IMR-90 (cell line): Measurements from ENCODE around the gene CTAGE1. TPM values are rescaled to one million over a fixed set of nuclear protein-coding genes. Genes with fewer than 3 reads are reported as not detected.

Experiments
- ATAC-seq: fragments of 200-7000 bp; cut with Tn5 transposase; 2 replicates; pipeline ENCODE4 v1.9.1; 2020; ENCODE audit warnings: low read depth, mild to moderate bottlenecking, moderate library complexity
- BruUV-seq: library from RNA; stranded (reverse); fragments of 400-500 nt; replicated peaks from 2 replicates; lab custom pipeline; 2021; lab: Mats Ljungman, UMichigan
- CTCF ChIA-PET: fragments of 300-600 bp; formaldehyde crosslinking; extraction: SDS; loops from one replicate; lab custom pipeline; 2021; ENCODE audit warnings: antibody characterized with exemption; lab: Yijun Ruan, JAX
- POLR2A ChIA-PET: fragments of 300-600 bp; sonication (Branson Sonifier 250); formaldehyde crosslinking; loops from one replicate; lab custom pipeline; 2022; ENCODE audit warnings: antibody characterized with exemption; ENCODE audit not compliant: unreplicated experiment; lab: Charles Lee
- DNase-seq: peaks from one replicate; pipeline ENCODE4 v3.0.0; 2013
- H2AFZ ChIP-seq: replicated peaks from 2 replicates; pipeline ENCODE3; 2013; ENCODE audit warnings: low read length, mild to moderate bottlenecking; ENCODE audit not compliant: poor library complexity
- H2AK5ac ChIP-seq: 2 replicates; pipeline ENCODE4 v1.6.1; 2013; ENCODE audit warnings: low read depth, low read length, inconsistent platforms
- H2AK9ac ChIP-seq: replicated peaks from 2 replicates; pipeline ENCODE3; 2013; ENCODE audit warnings: mild to moderate bottlenecking, low read depth, low read length, moderate library complexity; ENCODE audit not compliant: poor library complexity
- H2BK120ac ChIP-seq: 2 replicates; pipeline ENCODE4 v1.6.1; 2013; ENCODE audit warnings: low read depth, low read length, inconsistent platforms
- H2BK15ac ChIP-seq: 3 replicates; pipeline ENCODE4 v1.6.1; 2013; ENCODE audit warnings: low read depth, low read length, inconsistent platforms
- H2BK20ac ChIP-seq: 2 replicates; pipeline ENCODE4 v1.6.1; 2013; ENCODE audit warnings: low read depth, mild to moderate bottlenecking, inconsistent platforms, low read length, moderate library complexity
- H2BK5ac ChIP-seq: 2 replicates; pipeline ENCODE4 v1.6.1; 2013; ENCODE audit warnings: mild to moderate bottlenecking, low read depth, low read length, inconsistent platforms; ENCODE audit not compliant: poor library complexity, severe bottlenecking
- H3K14ac ChIP-seq: replicated peaks from 2 replicates; pipeline ENCODE4 v1.6.1; 2013; ENCODE audit warnings: low read depth, low read length, inconsistent platforms
- H3K18ac ChIP-seq: 2 replicates; pipeline ENCODE4 v1.6.1; 2013; ENCODE audit warnings: low read depth, low read length, control low read depth
- H3K23ac ChIP-seq: 2 replicates; pipeline ENCODE4 v1.6.1; 2013; ENCODE audit warnings: low read depth, low read length, inconsistent platforms
- H3K27ac ChIP-seq: 2 replicates; pipeline ENCODE4 v1.5.1; 2013; ENCODE audit warnings: mild to moderate bottlenecking, control low read depth, low read length; ENCODE audit not compliant: insufficient read depth
- H3K27me3 ChIP-seq: 2 replicates; pipeline ENCODE4 v1.6.1; 2013; ENCODE audit warnings: low read length; ENCODE audit not compliant: control insufficient read depth, insufficient read depth
- H3K36me3 ChIP-seq: 2 replicates; pipeline ENCODE4 v1.6.1; 2013; ENCODE audit warnings: low read length, mixed read lengths; ENCODE audit not compliant: control insufficient read depth, insufficient read depth
- H3K4ac ChIP-seq: 2 replicates; pipeline ENCODE4 v1.6.1; 2013; ENCODE audit warnings: low read depth, low read length, inconsistent platforms
- H3K4me1 ChIP-seq: 2 replicates; pipeline ENCODE4 v1.6.1; 2013; ENCODE audit warnings: low read length, mixed read lengths; ENCODE audit not compliant: control insufficient read depth, insufficient read depth
- H3K4me2 ChIP-seq: 2 replicates; pipeline ENCODE4 v1.6.1; 2013; ENCODE audit warnings: low read depth, mild to moderate bottlenecking, control low read depth, low read length, moderate library complexity
- H3K4me3 ChIP-seq: 2 replicates; pipeline ENCODE4 v1.5.1; 2013; ENCODE audit warnings: low read depth, mild to moderate bottlenecking, control low read depth, low read length, moderate library complexity; ENCODE audit not compliant: insufficient read depth
- H3K56ac ChIP-seq: 2 replicates; pipeline ENCODE4 v1.6.1; 2013; ENCODE audit warnings: low read length, inconsistent platforms; ENCODE audit not compliant: insufficient read depth; ENCODE audit errors: extremely low read depth
- H3K79me1 ChIP-seq, 2 experiments: 2 replicates each; pipeline ENCODE4 v1.6.1; 2013; ENCODE audit warnings: low read length in 2 of 2, inconsistent platforms in 1 of 2, low read depth in 1 of 2
- H3K9ac ChIP-seq: 2 replicates; pipeline ENCODE4 v1.6.1; 2013; ENCODE audit warnings: low read depth, low read length, control low read depth
- H3K9me1 ChIP-seq: 2 replicates; pipeline ENCODE4 v1.6.1; 2013; ENCODE audit warnings: low read length, inconsistent platforms; ENCODE audit not compliant: insufficient read depth
- H3K9me3 ChIP-seq: 2 replicates; pipeline ENCODE4 v1.6.1; 2013; ENCODE audit warnings: low read length; ENCODE audit not compliant: control insufficient read depth, insufficient read depth
- H4K20me1 ChIP-seq: 2 replicates; pipeline ENCODE4 v1.6.1; 2013; ENCODE audit warnings: low read length, inconsistent platforms; ENCODE audit not compliant: insufficient read depth
- H4K5ac ChIP-seq: 2 replicates; pipeline ENCODE4 v1.6.1; 2013; ENCODE audit warnings: mild to moderate bottlenecking, low read depth, low read length, control low read depth
- H4K8ac ChIP-seq, 2 experiments: 2 replicates each; pipeline ENCODE4 v1.6.1; 2013; ENCODE audit warnings: low read depth in 2 of 2, low read length in 2 of 2, control low read depth in 1 of 2, inconsistent platforms in 1 of 2
- H4K91ac ChIP-seq: 2 replicates; pipeline ENCODE4 v1.6.1; 2013; ENCODE audit warnings: low read depth, low read length, inconsistent platforms; ENCODE audit not compliant: insufficient read depth
- BHLHE40 ChIP-seq: fragments of 150-350 bp; IDR thresholded peaks from 2 replicates; pipeline ENCODE4 v1.6.1; 2016; ENCODE audit warnings: mild to moderate bottlenecking, low read depth, low read length
- CEBPB ChIP-seq: IDR thresholded peaks from 2 replicates; pipeline ENCODE4 v1.6.1; 2012; ENCODE audit warnings: low read depth, low read length, improper control_type of control experiment
- ELK1 ChIP-seq: fragments of 150-350 bp; IDR thresholded peaks from 2 replicates; pipeline ENCODE4 v1.6.1; 2016; ENCODE audit warnings: low read depth, mild to moderate bottlenecking, low read length, moderate library complexity, borderline replicate concordance
- FOS ChIP-seq: fragments of 150-350 bp; IDR thresholded peaks from 2 replicates; pipeline ENCODE4 v1.6.1; 2016; ENCODE audit warnings: low read depth, low read length
- MAZ ChIP-seq: IDR thresholded peaks from 2 replicates; pipeline ENCODE4 v1.6.1; 2012; ENCODE audit warnings: low read depth, mild to moderate bottlenecking, low read length, improper control_type of control experiment, moderate library complexity, borderline replicate concordance
- MXI1 ChIP-seq: IDR thresholded peaks from 2 replicates; pipeline ENCODE4 v1.6.1; 2012; ENCODE audit warnings: low read depth, mild to moderate bottlenecking, low read length, moderate library complexity, borderline replicate concordance
- NFE2L2 ChIP-seq: fragments of 150-350 bp; IDR thresholded peaks from 2 replicates; pipeline ENCODE4 v1.6.1; 2016; ENCODE audit warnings: low read depth, mild to moderate bottlenecking, low read length
- RCOR1 ChIP-seq: IDR thresholded peaks from 2 replicates; pipeline ENCODE4 v1.6.1; 2012; ENCODE audit warnings: mild to moderate bottlenecking, low read length, improper control_type of control experiment; ENCODE audit not compliant: insufficient replicate concordance
- SMC3 ChIP-seq: fragments of 150-350 bp; IDR thresholded peaks from 2 replicates; pipeline ENCODE4 v1.6.1; 2016; ENCODE audit warnings: low read depth, mild to moderate bottlenecking, antibody characterized with exemption, low read length, moderate library complexity
- WGBS, 2 experiments: methylation state at CpG; one replicate each; pipeline versions ENCODE4 v1.1.5 to v1.1.7; 2013; ENCODE audit warnings: missing lambda C conversion rate in 2 of 2; ENCODE audit not compliant: insufficient read length in 1 of 2; ENCODE audit errors: extremely low coverage in 2 of 2; 5-methylcytosine and 5-hydroxymethylcytosine counted together
- dilution Hi-C: fragments of 300-500 bp; cut with HindIII; formaldehyde crosslinking; loops from one replicate; pipeline ENCODE4 v1.14.3; 2018; ENCODE audit warnings: low sequenced_read_pairs; ENCODE audit not compliant: unreplicated experiment
- in situ Hi-C: fragments of 300-500 bp; cut with MboI; formaldehyde crosslinking; loops from 3 replicates; pipeline ENCODE4 v1.14.3; 2019; ENCODE audit warnings: low sequenced_read_pairs, inconsistent platforms, mixed read lengths
- intact Hi-C: fragments of 100-400 bp; cut with micrococcal nuclease; formaldehyde crosslinking; loops from 2 replicates; pipeline ENCODE4 v1.10.0; 2022
- polyA plus RNA-seq, 3 experiments: library from polyadenylated mRNA; depleted of rRNA; stranded (reverse); fragments of >200 nt; gene quantifications; 2 replicates each; pipeline ENCODE4 v1.2.3, GENCODE V29; 2012; ENCODE audit warnings: low replicate concordance in 1 of 3
- total RNA-seq: library from RNA; depleted of rRNA; stranded (reverse); fragments of >200 nt; gene quantifications from 2 replicates; pipeline ENCODE4 v1.2.3, GENCODE V29; 2012

Gene CTAGE1
- total and polyA plus RNA-seq, 2 of the 4 experiments (the other 2 are of a cell fraction), result 0.09 TPM; not detected in 1

DNA sequence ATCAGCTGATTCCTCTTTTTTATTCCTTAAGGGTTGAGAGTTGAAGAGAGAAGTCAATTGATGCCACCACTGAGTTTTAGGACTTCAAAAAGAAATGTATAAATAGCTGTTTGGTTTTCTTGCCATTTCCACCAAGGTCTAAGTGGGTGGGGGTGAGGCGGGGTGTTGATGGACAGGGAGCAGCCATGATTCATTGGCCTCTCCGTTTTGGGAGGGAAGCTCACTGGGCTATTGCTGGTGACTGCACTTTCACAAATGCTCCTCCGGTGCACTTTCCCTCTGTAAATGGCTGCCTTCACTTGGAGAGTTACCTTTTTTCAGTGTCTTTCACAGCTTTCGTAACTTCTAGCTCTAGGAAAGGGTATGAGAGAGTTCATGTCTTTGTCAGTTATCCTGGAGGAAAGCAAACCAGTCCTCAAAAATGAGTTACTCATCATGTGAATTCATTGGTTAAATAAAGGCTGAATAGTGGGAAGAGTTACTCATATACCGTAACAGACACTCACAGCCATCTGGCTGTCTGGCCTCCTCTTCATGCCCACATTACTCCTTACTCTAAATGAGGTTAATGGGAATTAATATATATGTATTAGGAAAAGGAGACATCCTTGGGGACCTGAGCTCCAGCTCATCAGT, 17.4 kb upstream of the CTAGE1 start:
- peak overlapping the region; percentile 73 for H2BK120ac ChIP-seq
- peak; percentile 91 for DNase-seq
- peaks cover 14% of the 10 kb centered on the region for H3K4me1 ChIP-seq
- no peaks in the 10 kb centered on the region for H3K27me3 ChIP-seq
- ATAC-seq, result peak; percentile 69
- no peak overlapping the region for H2AK9ac ChIP-seq
- H4K5ac ChIP-seq, result peak overlapping the region; percentile 52; the same call in 1 of the 2 replicates
- H3K23ac ChIP-seq, result peak overlapping the region; percentile 46
- intact Hi-C loops, result loop anchor here (10.0 kb wide), 2 partner anchors 120 kb away; no protein-coding TSS in a partner anchor
- TF ChIP-seq CEBPB (peak; percentile 54), ELK1 (no peak), RCOR1 (peak; percentile 12), BHLHE40 (no peak), MXI1 (no peak), MAZ (no peak), SMC3 (no peak; the same call in 1 of the 2 replicates), NFE2L2 (no peak), FOS (peak; percentile 81)
- no peaks in the 10 kb centered on the region for H3K9me3 ChIP-seq
- peaks cover 7% of the 10 kb centered on the region; the same call in 1 of the 2 replicates for H3K9me1 ChIP-seq
- peak overlapping the region; percentile 76 for H2BK5ac ChIP-seq
- H4K91ac ChIP-seq, result peak overlapping the region; percentile 64
- H3K36me3 ChIP-seq, result no peaks in the 10 kb centered on the region
- BruUV-seq, result no TSS peak
- peak overlapping the region; percentile 76 for H3K18ac ChIP-seq
- 50% methylated on average over 1 of the region's 5 CpGs; no CpG with 5 or more reads in 1 of the 2 experiments for WGBS, 2 experiments
- peak overlapping the region; percentile 60 for H3K14ac ChIP-seq
- in situ Hi-C loops, result no loop called here
- peak overlapping the region; percentile 35; the same call in 1 of the 2 replicates for H3K27ac ChIP-seq
- H3K4me2 ChIP-seq, result peak overlapping the region; percentile 40; the same call in 1 of the 2 replicates
- peak overlapping the region; percentile 4 to 65 for H4K8ac ChIP-seq
- CTCF ChIA-PET, result no interaction called here
- H3K4me3 ChIP-seq, result no peak overlapping the region
- H2BK15ac ChIP-seq, result peak overlapping the region; percentile 54; the same call in 2 of the 3 replicates
- peak overlapping the region; percentile 38 for H2BK20ac ChIP-seq
- H3K79me1 ChIP-seq, result no peaks in the 10 kb centered on the region
- H2AFZ ChIP-seq, result peak overlapping the region; percentile 77
- peak overlapping the region; percentile 80 for H3K4ac ChIP-seq
- dilution Hi-C loops, result no loop called here
- H4K20me1 ChIP-seq, result no peaks in the 10 kb centered on the region
- H2AK5ac ChIP-seq, result peak overlapping the region; percentile 86
- H3K56ac ChIP-seq, result 0 out of 2 replicates have a peak overlapping the region, but pooled peaks have one; percentile 19
- no peak overlapping the region for H3K9ac ChIP-seq
- POLR2A ChIA-PET, result no interaction called here
